CD4-positive, alpha-beta memory T cell (primary cell): ENCODE results near the gene PANX2. TPM values are rescaled to one million over a fixed set of nuclear protein-coding genes. Genes with fewer than 3 reads are reported as not detected.
"Not testable (repeated sequence)": the region's sequence is repeated elsewhere in the genome, so short reads cannot be mapped to it uniquely, and the experiment has no call there.

Source experiments
- CTCF ChIA-PET: fragments of 350-600 bp; sonication (Branson Sonifier 250); formaldehyde crosslinking; loops from one replicate; lab custom pipeline; 2021; ENCODE audit warnings: inconsistent platforms; ENCODE audit not compliant: partially characterized antibody; lab: Charles Lee
- POLR2A ChIA-PET: fragments of 350-600 bp; sonication (Branson Sonifier 250); formaldehyde crosslinking; loops from one replicate; lab custom pipeline; 2021; ENCODE audit not compliant: partially characterized antibody; lab: Charles Lee
- DNase-seq, 5 donors: peaks; one replicate each; pipeline versions ENCODE4 v3.0.0 to v3.0.0-alpha.2; 2020 to 2022; ENCODE audit warnings: mixed read lengths in 1 of 5
- H3K27ac ChIP-seq: one replicate; pipeline ENCODE4 v1.7.0; 2013; ENCODE audit warnings: low read depth, low read length
- H3K27me3 ChIP-seq: 2 replicates; pipeline ENCODE4 v1.7.0; 2013; ENCODE audit warnings: mild to moderate bottlenecking, low read length, moderate library complexity; ENCODE audit not compliant: insufficient read depth
- H3K36me3 ChIP-seq: 2 replicates; pipeline ENCODE4 v1.7.0; 2013; ENCODE audit warnings: mild to moderate bottlenecking, low read length, moderate library complexity; ENCODE audit not compliant: insufficient read depth
- H3K4me1 ChIP-seq: 2 replicates; pipeline ENCODE4 v1.7.0; 2013; ENCODE audit warnings: mild to moderate bottlenecking, low read length, moderate library complexity; ENCODE audit not compliant: insufficient read depth
- H3K4me3 ChIP-seq, 2 donors: one replicate each; pipeline ENCODE4 v1.7.0; 2013; ENCODE audit warnings: low read length in 2 of 2, mild to moderate bottlenecking in 1 of 2
- H3K9me3 ChIP-seq, 2 donors: one replicate each; pipeline ENCODE4 v1.7.0; 2013; ENCODE audit warnings: low read length in 2 of 2, control low read depth in 1 of 2; ENCODE audit not compliant: control insufficient read depth in 1 of 2
- H3K27ac Mint-ChIP-seq, 7 donors: one replicate each; pipeline ENCODE4 v1.8.0; 2020 to 2021; ENCODE audit warnings: mixed read lengths in 7 of 7, mild to moderate bottlenecking in 6 of 7, inconsistent platforms in 3 of 7, moderate library complexity in 3 of 7
- H3K27me3 Mint-ChIP-seq, 2 donors: one replicate each; pipeline ENCODE4 v1.8.0; 2020 to 2021; ENCODE audit warnings: mixed read lengths in 2 of 2
- H3K36me3 Mint-ChIP-seq, 2 donors: one replicate each; pipeline ENCODE4 v1.8.0; 2020 to 2021; ENCODE audit warnings: mixed read lengths in 2 of 2, inconsistent platforms in 1 of 2, mild to moderate bottlenecking in 1 of 2
- H3K4me1 Mint-ChIP-seq, 4 donors: one replicate each; pipeline ENCODE4 v1.8.0; 2020 to 2021; ENCODE audit warnings: mixed read lengths in 4 of 4, mild to moderate bottlenecking in 1 of 4
- H3K4me3 Mint-ChIP-seq, 8 donors: one replicate each; pipeline ENCODE4 v1.8.0; 2020 to 2021; ENCODE audit warnings: mixed read lengths in 8 of 8, mild to moderate bottlenecking in 7 of 8, moderate library complexity in 6 of 8, inconsistent platforms in 3 of 8
- H3K9me3 Mint-ChIP-seq, 8 donors: one replicate each; pipeline ENCODE4 v1.8.0; 2020 to 2021; ENCODE audit warnings: mixed read lengths in 8 of 8, mild to moderate bottlenecking in 5 of 8, inconsistent platforms in 3 of 8, moderate library complexity in 1 of 8
- intact Hi-C: fragments of 100-400 bp; cut with micrococcal nuclease; formaldehyde crosslinking; loops from one replicate; pipeline ENCODE4 v1.15.1; 2023
- polyA plus RNA-seq, 2 donors: library from polyadenylated mRNA; unstranded; fragments of 300-500 nt; fragmentation: Illumina TruSeq; gene quantifications; one replicate each; pipeline ENCODE4 v1.2.3, GENCODE V29; 2021
- total RNA-seq, 2 experiments: library from RNA; stranded (reverse); gene quantifications; one replicate each; pipeline ENCODE4 v1.2.3, GENCODE V29; 2021

Gene PANX2
- total and polyA plus RNA-seq, 4 experiments from 2014 or later, result not detected

- Histone ChIP-seq H3K4me1 (peaks cover 22% of the 10 kb centered on the region), H3K27ac (peak within 1 kb of the TSS; percentile 78), H3K36me3 (peaks cover 6% of the 10 kb centered on the region), H3K4me3 (peak within 1 kb of the TSS; percentile 29 to 55), H3K9me3 (no peaks in the 10 kb centered on the region), H3K27me3 (no peaks in the 10 kb centered on the region)
- peak; percentile 83 to 92 (median 88) for DNase-seq
- Mint-ChIP-seq H3K36me3 (peaks cover 14 to 24% of the 10 kb centered on the region in 2 donors), H3K27me3 (no peaks in the 10 kb centered on the region), H3K4me3 (peak within 1 kb of the TSS; percentile 79 to 94 (median 86)), H3K27ac (peak within 1 kb of the TSS in 6 of 7 donors; percentile 72 to 89 (median 80)), H3K9me3 (peaks cover 0 to 2% (median 0%) of the 10 kb centered on the region in 8 donors), H3K4me1 (peaks cover 14 to 29% (median 24%) of the 10 kb centered on the region in 4 donors)
- ChIA-PET POLR2A (interaction anchor here (0.9 to 6.0 kb wide), 3 partner anchors 10 to 421 kb away, joined by 3 to 73 read pairs (median 4); no protein-coding TSS in a partner anchor), CTCF (interaction anchor here (1.2 kb wide), 1 partner anchor 52 kb away, joined by 4 read pairs; no protein-coding TSS in a partner anchor)
- intact Hi-C loops, result loop anchor here (1.0 to 5.0 kb wide), 3 partner anchors 10 to 42 kb away; partner anchors contain the start of gene TRABD
These were observed 30.1 kb downstream of the PANX2 start, which contains the start of gene SELENOO for GRCh38 chr22:50200461-50201190. Gene SELENOO (plus strand): TSS chr22:50201011. CDS start chr22:50201037, 26 bp downstream.

- CTCF ChIA-PET, result interaction anchor here (1.2 kb wide), 1 partner anchor 53 kb away, joined by 4 read pairs; no protein-coding TSS in a partner anchor
- peak overlapping the region; percentile 29 to 55 for H3K4me3 ChIP-seq
- peaks cover 14 to 24% of the 10 kb centered on the region in 2 donors for H3K36me3 Mint-ChIP-seq
These were observed 30.9 kb downstream of the PANX2 start for GRCh38 chr22:50201191-50202129.

GRCh38 chr22:50202130-50202666 lies 31.7 kb downstream of the PANX2 start:
- H3K27ac ChIP-seq, result peak overlapping the region; percentile 2
- no peaks in the 10 kb centered on the region for H3K27me3 ChIP-seq
- DNase-seq, result no peak
- Mint-ChIP-seq H3K4me1 (peaks cover 14 to 29% (median 24%) of the 10 kb centered on the region in 4 donors), H3K27me3 (no peaks in the 10 kb centered on the region), H3K36me3 (peaks cover 14 to 25% of the 10 kb centered on the region in 2 donors), H3K9me3 (peaks cover 0 to 2% (median 0%) of the 10 kb centered on the region in 8 donors), H3K27ac (peak overlapping the region in 6 of 7 donors; percentile 72 to 89 (median 78)), H3K4me3 (peak overlapping the region; percentile 79 to 94 (median 86))
- POLR2A ChIA-PET, result interaction anchor here (6.0 kb wide), 1 partner anchor 11 kb away, joined by 73 read pairs; no protein-coding TSS in a partner anchor
- CTCF ChIA-PET, result interaction anchor here (1.2 kb wide), 1 partner anchor 54 kb away, joined by 4 read pairs; no protein-coding TSS in a partner anchor
- intact Hi-C loops, result loop anchor here (5.0 kb wide), 1 partner anchor 40 kb away; no protein-coding TSS in a partner anchor
- H3K4me3 ChIP-seq, result peak overlapping the region; percentile 29 to 51
- H3K4me1 ChIP-seq, result peaks cover 22% of the 10 kb centered on the region
- peaks cover 11% of the 10 kb centered on the region for H3K36me3 ChIP-seq
- H3K9me3 ChIP-seq, result no peaks in the 10 kb centered on the region

More at GRCh38 chr22:50201191-50202129, 30.9 kb downstream of the PANX2 start:
- Mint-ChIP-seq H3K4me3 (peak overlapping the region; percentile 79 to 94 (median 86)), H3K9me3 (peaks cover 0 to 2% (median 0%) of the 10 kb centered on the region in 8 donors), H3K27me3 (no peaks in the 10 kb centered on the region), H3K4me1 (peaks cover 14 to 29% (median 24%) of the 10 kb centered on the region in 4 donors), H3K27ac (peak overlapping the region in 6 of 7 donors; percentile 72 to 89 (median 78))
- Histone ChIP-seq H3K27me3 (no peaks in the 10 kb centered on the region), H3K9me3 (no peaks in the 10 kb centered on the region), H3K27ac (peak overlapping the region; percentile 2), H3K4me1 (peaks cover 22% of the 10 kb centered on the region), H3K36me3 (peaks cover 10% of the 10 kb centered on the region)
- intact Hi-C loops, result loop anchor here (5.0 kb wide), 1 partner anchor 41 kb away; no protein-coding TSS in a partner anchor
- POLR2A ChIA-PET, result interaction anchor here (1.0 to 6.0 kb wide), 2 partner anchors 10 to 17 kb away, joined by 4 to 73 read pairs; no protein-coding TSS in a partner anchor
- peak in 1 of 5 donors; percentile 36 for DNase-seq

GRCh38 chr22:50203288-50203687 lies 32.8 kb downstream of the PANX2 start:
- H3K27me3 ChIP-seq, result no peaks in the 10 kb centered on the region
- ChIA-PET POLR2A (interaction anchor here (6.0 kb wide), 1 partner anchor 12 kb away, joined by 73 read pairs; no protein-coding TSS in a partner anchor), CTCF (interaction anchor here (1.6 kb wide), 1 partner anchor 28 kb away, joined by 3 read pairs; no protein-coding TSS in a partner anchor)
- intact Hi-C loops, result loop anchor here (5.0 kb wide), 1 partner anchor 39 kb away; no protein-coding TSS in a partner anchor
- Mint-ChIP-seq H3K4me3 (peak overlapping the region in 2 of 8 donors; percentile 29 to 35), H3K9me3 (peaks cover 0 to 2% (median 0%) of the 10 kb centered on the region in 8 donors), H3K27me3 (no peaks in the 10 kb centered on the region), H3K4me1 (peaks cover 13 to 29% (median 24%) of the 10 kb centered on the region in 4 donors), H3K27ac (peak overlapping the region in 2 of 7 donors; percentile 11 to 21), H3K36me3 (peaks cover 14 to 31% of the 10 kb centered on the region in 2 donors)
- peaks cover 22% of the 10 kb centered on the region for H3K4me1 ChIP-seq
- H3K27ac ChIP-seq, result no peak overlapping the region
- H3K9me3 ChIP-seq, result no peaks in the 10 kb centered on the region
- no peak for DNase-seq
- H3K4me3 ChIP-seq, result no peak overlapping the region
- H3K36me3 ChIP-seq, result peaks cover 5% of the 10 kb centered on the region

GRCh38 chr22:50204571-50204970 lies 34.0 kb downstream of the PANX2 start:
- DNase-seq, result no peak
- peaks cover 14 to 28% of the 10 kb centered on the region in 2 donors for H3K36me3 Mint-ChIP-seq
- ChIA-PET CTCF (interaction anchor here (1.6 kb wide), 1 partner anchor 27 kb away, joined by 3 read pairs; no protein-coding TSS in a partner anchor), POLR2A (interaction anchor here (3.7 kb wide), 1 partner anchor 13 kb away, joined by 19 read pairs; no protein-coding TSS in a partner anchor)
- H3K4me1 ChIP-seq, result peaks cover 21% of the 10 kb centered on the region
- peaks cover 5% of the 10 kb centered on the region for H3K36me3 ChIP-seq
- peaks cover 13 to 27% (median 23%) of the 10 kb centered on the region in 4 donors for H3K4me1 Mint-ChIP-seq
- H3K27me3 ChIP-seq, result no peaks in the 10 kb centered on the region
- peaks cover 0 to 2% (median 0%) of the 10 kb centered on the region in 8 donors for H3K9me3 Mint-ChIP-seq
- peak overlapping the region in 1 of 8 donors; percentile 5 for H3K4me3 Mint-ChIP-seq
- intact Hi-C loops, result loop anchor here (5.0 kb wide), 1 partner anchor 38 kb away; no protein-coding TSS in a partner anchor
- H3K27ac Mint-ChIP-seq, result peak overlapping the region in 2 of 7 donors; percentile 24 to 79
- H3K9me3 ChIP-seq, result no peaks in the 10 kb centered on the region
- no peak overlapping the region for H3K4me3 ChIP-seq
- H3K27me3 Mint-ChIP-seq, result no peaks in the 10 kb centered on the region
- no peak overlapping the region for H3K27ac ChIP-seq

GRCh38 chr22:50204998-50205397 lies 34.5 kb downstream of the PANX2 start:
- H3K27ac ChIP-seq, H3K36me3 ChIP-seq, H3K27me3 Mint-ChIP-seq, H3K9me3 ChIP-seq, H3K9me3 Mint-ChIP-seq, H3K27me3 ChIP-seq, H3K4me3 ChIP-seq: not testable (repeated sequence)
- ChIA-PET CTCF (interaction anchor here (2.6 kb wide), 1 partner anchor 56 kb away, joined by 15 read pairs; no protein-coding TSS in a partner anchor), POLR2A (interaction anchor here (1.3 to 3.7 kb wide), 2 partner anchors 14 to 63 kb away, joined by 3 to 19 read pairs; no protein-coding TSS in a partner anchor)
- peaks cover 18 to 32% of the 10 kb centered on the region in 2 donors for H3K36me3 Mint-ChIP-seq
- intact Hi-C loops, result loop anchor here (5.0 kb wide), 1 partner anchor 37 kb away; no protein-coding TSS in a partner anchor
- H3K4me3 Mint-ChIP-seq, result peak overlapping the region in 1 of 8 donors; percentile 5
- peaks cover 21% of the 10 kb centered on the region for H3K4me1 ChIP-seq
- peak in 1 of 5 donors; percentile 19 for DNase-seq
- H3K4me1 Mint-ChIP-seq, result peaks cover 16 to 28% (median 26%) of the 10 kb centered on the region in 4 donors
- H3K27ac Mint-ChIP-seq, result peak overlapping the region in 6 of 7 donors; percentile 6 to 80 (median 22)
